GM20000 (cell line): ENCODE data around the gene FOXP1.

Experiments
- DNase-seq: peaks from one replicate; pipeline ENCODE4 v3.0.0; 2012; ENCODE audit warnings: low spot score
- TF ChIP-seq, protein P1 (sequence below): IDR thresholded peaks from 2 replicates; pipeline ENCODE4 v1.5.1; 2012; ENCODE audit warnings: mild to moderate bottlenecking, control low read depth; ENCODE audit errors: extremely low read depth, missing control alignments

Gene FOXP1

DNA sequence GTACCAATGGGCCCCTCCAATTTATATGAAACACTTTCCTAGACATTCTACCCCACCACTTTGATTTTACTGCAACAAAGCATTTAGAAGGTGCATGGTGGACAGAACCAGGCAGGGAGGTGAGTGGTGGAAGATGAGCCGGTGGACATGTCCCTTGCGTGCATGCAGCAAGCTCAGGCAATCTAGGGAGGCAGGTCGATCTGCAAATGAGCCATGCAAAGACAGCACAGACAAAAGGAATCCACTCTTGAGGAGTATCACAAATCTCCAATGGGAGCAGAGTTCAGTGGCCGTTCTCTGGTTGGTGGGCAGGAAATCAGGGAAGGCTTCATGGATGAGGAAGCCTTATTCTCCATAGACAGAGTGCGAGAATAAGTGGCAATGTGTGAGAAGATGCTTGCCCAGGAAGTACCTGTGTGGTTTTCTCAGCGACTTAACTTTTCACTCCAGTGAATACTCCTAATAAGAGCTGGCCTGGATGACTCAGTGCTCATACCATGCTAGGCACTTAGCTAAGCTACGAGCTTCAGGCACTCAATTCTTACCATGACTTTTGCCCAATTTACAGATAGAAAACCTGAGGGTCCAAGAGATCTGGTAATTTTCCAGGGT is 152.5 kb downstream of the FOXP1 start:
- TF ChIP-seq, protein P1, sequence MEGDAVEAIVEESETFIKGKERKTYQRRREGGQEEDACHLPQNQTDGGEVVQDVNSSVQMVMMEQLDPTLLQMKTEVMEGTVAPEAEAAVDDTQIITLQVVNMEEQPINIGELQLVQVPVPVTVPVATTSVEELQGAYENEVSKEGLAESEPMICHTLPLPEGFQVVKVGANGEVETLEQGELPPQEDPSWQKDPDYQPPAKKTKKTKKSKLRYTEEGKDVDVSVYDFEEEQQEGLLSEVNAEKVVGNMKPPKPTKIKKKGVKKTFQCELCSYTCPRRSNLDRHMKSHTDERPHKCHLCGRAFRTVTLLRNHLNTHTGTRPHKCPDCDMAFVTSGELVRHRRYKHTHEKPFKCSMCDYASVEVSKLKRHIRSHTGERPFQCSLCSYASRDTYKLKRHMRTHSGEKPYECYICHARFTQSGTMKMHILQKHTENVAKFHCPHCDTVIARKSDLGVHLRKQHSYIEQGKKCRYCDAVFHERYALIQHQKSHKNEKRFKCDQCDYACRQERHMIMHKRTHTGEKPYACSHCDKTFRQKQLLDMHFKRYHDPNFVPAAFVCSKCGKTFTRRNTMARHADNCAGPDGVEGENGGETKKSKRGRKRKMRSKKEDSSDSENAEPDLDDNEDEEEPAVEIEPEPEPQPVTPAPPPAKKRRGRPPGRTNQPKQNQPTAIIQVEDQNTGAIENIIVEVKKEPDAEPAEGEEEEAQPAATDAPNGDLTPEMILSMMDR, result no peak
- no peak for DNase-seq

DNA sequence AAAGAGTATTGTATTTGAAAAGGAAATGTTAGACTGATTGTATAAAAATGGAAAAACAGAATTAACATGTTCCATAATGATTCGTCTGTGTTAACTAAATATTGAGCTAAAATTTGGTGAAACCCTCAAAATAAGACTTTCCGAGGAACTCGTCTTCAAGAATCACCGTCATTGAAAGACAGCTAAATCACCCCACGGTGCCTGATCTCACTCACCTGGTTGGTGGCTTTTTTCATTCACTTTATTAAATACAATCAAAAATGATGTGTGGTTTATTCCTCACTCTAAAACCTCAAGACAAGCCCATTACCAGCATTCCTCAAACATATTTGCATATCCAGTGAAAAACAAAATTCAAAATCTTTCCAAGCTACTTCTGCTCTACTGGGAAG is 153.9 kb downstream of the FOXP1 start:
- TF ChIP-seq, protein P1, result no peak
- no peak for DNase-seq

DNA sequence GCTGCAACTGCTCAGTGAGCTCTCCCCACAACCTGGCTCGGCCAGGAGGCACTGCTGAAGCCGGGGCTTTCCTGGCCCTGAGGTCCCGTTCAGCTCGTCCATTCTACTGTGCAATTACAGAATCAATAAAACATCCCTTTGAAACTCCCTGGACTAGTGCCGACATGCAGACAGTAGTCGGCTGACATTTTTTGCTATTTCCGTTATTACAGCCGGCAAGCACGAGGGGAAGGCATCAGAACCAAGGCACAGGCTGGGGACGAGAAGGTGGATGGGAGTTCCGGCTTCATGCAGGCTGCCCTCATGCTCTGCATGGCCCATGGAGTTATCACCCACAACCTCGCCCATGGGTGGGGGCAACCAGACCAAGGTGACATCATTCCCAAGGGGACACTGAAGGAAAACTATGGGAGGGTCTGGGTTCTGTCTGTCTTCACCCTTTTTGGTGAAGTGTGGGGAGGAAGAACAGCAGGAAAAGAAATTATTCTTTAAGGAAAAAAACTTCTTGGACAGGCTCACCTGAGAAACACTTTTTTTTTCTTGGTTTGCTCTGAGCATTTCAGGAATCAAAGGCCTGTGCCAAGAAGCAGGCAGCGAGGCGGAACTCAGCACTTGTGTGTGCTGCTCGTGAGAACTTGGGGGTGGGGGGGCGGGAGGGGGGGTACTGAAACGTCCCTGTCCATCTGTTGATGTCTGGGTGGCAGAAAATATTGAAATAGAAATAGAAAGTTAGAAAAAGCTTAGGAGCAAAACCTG is 154.5 kb downstream of the FOXP1 start:
- TF ChIP-seq, protein P1, result no peak
- DNase-seq, result no peak

DNA sequence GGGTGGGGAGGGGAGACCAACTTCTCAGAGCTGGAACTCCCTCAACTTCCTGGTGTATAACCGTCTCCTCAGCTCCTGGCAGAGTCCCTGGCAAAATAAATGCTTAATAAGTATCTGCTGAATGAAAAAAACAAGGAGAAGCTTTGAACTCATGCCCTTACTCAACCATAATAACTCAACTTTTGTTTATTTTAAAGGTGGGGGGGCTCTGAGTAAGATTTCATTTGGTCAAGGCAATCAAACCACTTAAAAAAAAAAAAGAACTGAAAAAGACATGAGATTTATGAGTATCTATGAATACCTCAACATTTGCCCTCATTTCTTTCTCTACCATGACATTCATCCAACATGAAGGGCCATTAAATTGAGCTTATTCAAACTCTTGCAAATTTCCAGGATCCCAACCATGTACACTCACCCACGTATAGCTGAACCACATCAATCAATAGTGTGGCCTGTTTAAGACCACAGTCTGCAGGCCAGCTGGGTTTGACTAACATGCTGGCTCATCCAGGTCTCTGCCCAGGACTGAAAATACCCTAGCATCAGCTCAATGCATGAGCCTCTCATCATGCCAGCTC is 157.9 kb downstream of the FOXP1 start:
- DNase-seq, result no peak
- TF ChIP-seq, protein P1, result no peak

DNA sequence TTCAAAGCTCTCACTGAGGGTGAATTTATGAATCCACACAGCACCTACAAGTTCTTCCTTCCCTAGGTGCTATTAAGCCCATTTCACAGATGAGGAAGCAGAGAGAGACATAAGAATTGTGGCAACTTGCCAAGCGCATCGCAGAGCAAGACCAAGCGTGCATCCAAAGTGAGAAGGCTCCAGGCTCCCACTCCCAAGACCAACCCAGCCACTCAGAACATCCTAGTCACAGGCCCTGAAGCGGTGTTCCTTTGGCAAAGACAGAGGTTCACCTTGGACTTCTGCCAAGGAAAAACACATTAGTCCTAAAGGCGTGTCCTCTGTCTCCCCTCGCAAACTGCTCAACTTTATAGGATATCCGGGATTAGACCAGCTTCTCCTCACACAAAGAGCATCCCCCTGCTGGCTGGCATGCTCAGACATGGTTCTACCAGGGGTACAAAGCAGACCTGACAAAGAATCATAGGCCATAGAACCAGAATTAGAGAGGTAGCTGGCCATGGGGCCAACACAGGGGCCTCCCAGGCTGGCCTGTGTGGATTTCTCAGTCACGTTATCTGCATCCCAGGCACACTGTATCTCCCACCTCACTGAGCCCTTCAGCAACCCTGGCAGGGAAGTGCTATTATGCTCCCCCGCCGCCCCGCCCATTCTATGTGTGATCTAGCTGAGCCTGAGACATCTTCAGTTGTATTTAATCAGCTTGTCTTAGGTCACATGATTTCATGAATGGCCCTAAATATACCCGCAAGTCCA is 160.2 kb downstream of the FOXP1 start:
- TF ChIP-seq, protein P1, result no peak
- DNase-seq, result no peak

DNA sequence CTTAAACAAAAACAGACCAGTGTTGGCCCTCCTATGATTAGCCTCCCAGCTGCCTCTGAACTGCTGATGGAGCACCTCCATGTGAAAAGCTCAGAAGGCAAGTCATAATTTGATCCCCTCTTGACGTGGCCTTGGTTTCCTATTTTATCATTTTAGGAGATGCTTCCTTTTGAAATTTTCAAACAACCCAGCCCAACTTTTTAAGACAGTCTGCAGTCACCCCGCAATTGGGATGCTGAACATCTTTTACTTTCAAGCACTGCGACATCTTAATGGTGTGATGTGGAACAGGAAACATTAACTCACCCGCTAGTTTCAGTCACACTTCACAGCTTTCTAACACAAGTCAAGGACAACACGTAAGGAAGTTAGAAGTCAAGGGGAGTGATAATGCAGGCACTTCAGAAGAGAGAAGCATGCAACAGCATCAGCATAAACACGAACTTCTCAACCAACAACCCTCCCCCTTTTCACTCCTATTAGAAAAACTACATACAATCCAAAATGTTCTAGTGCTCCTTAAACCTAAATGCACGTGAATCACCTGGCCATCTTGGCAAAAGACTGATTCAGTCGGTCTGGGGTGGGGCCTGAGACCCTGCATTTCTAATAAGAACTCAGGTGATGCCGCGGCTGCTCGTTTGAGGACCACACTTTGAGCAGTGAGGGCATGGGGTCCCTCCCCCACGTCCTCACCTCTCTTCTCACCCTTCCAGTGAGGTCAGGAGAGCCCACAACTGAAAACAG is 161.5 kb downstream of the FOXP1 start:
- TF ChIP-seq, protein P1, result no peak
- peak; percentile 42 for DNase-seq

DNA sequence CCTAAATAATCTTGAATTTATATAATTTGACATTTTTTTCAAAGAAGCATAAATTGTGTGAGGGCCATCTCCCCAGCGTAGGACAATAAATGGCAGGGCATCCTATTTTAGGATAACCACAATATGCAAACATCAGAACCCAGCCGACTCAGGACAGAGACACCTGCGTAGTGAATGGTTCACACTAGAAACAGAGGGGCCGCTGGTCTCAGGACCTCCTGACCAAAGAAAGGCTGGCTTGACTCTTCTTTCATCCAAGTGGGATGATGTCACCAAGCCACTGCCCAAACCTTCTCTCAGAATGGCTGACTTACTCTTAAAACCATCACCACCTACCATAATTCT is 162.1 kb downstream of the FOXP1 start:
- TF ChIP-seq, protein P1, result no peak
- DNase-seq, result no peak
